A673 (cell line): ENCODE measurements around the gene ST8SIA1. TPM values are rescaled to one million over a fixed set of nuclear protein-coding genes. Genes with fewer than 3 reads are reported as not detected.

Experiments used
- BruUV-seq: library from RNA; stranded (reverse); fragments of 400-500 nt; replicated peaks from 2 replicates; lab custom pipeline; 2021; lab: Mats Ljungman, UMichigan
- CTCF ChIA-PET: fragments of 300-600 bp; sonication (Branson Sonifier 250); formaldehyde crosslinking; loops from one replicate; lab custom pipeline; 2022; ENCODE audit warnings: antibody characterized with exemption; lab: Charles Lee
- POLR2A ChIA-PET: fragments of 300-600 bp; sonication (Branson Sonifier 250); formaldehyde crosslinking; loops from one replicate; lab custom pipeline; 2022; ENCODE audit warnings: antibody characterized with exemption; ENCODE audit not compliant: low non-redundant PET; lab: Charles Lee
- DNase-seq: peaks from one replicate; pipeline ENCODE4 v3.0.0-alpha.2; 2015; ENCODE audit warnings: low spot score
- H3K27ac ChIP-seq: fragments of 200-600 bp; sonication (generic); 2 replicates; pipeline ENCODE4 v1.5.1; 2016; ENCODE audit warnings: mixed run types, low read depth, mild to moderate bottlenecking, mixed read lengths, antibody characterized with exemption, low read length; ENCODE audit not compliant: poor library complexity, severe bottlenecking
- H3K27me3 ChIP-seq: fragments of 200-600 bp; sonication (generic); replicated peaks from 2 replicates; pipeline ENCODE4 v1.6.1; 2017; ENCODE audit warnings: mixed run types, low read depth, mild to moderate bottlenecking, mixed read lengths, antibody characterized with exemption, low read length; ENCODE audit not compliant: insufficient read depth, poor library complexity
- H3K36me3 ChIP-seq: fragments of 200-600 bp; sonication (generic); 2 replicates; pipeline ENCODE4 v1.6.1; 2016; ENCODE audit warnings: mixed run types, mild to moderate bottlenecking, mixed read lengths, antibody characterized with exemption, low read length; ENCODE audit not compliant: insufficient read depth, poor library complexity, severe bottlenecking
- H3K4me1 ChIP-seq: fragments of 200-600 bp; sonication (generic); 2 replicates; pipeline ENCODE4 v1.6.1; 2017; ENCODE audit warnings: mixed run types, mild to moderate bottlenecking, mixed read lengths, antibody characterized with exemption, low read length; ENCODE audit not compliant: insufficient read depth, poor library complexity, severe bottlenecking
- H3K4me3 ChIP-seq: fragments of 200-600 bp; sonication (generic); 2 replicates; pipeline ENCODE4 v1.5.1; 2016; ENCODE audit warnings: low read depth, mixed run types, mild to moderate bottlenecking, mixed read lengths, low read length; ENCODE audit not compliant: poor library complexity, severe bottlenecking
- H3K9me3 ChIP-seq: fragments of 200-600 bp; sonication (generic); 2 replicates; pipeline ENCODE4 v1.6.1; 2016; ENCODE audit warnings: mixed run types, low read depth, mild to moderate bottlenecking, mixed read lengths, antibody characterized with exemption, low read length; ENCODE audit not compliant: poor library complexity, severe bottlenecking
- EZH2 ChIP-seq: fragments of 200-600 bp; sonication (generic); IDR thresholded peaks from 2 replicates; pipeline ENCODE4 v1.6.1; 2017; ENCODE audit warnings: borderline replicate concordance, low read depth, mild to moderate bottlenecking, mixed read lengths, antibody characterized with exemption, low read length; ENCODE audit not compliant: poor library complexity, severe bottlenecking
- intact Hi-C: fragments of 100-400 bp; cut with micrococcal nuclease; formaldehyde crosslinking; loops from one replicate; pipeline ENCODE4 v1.10.0; 2022; ENCODE audit not compliant: unreplicated experiment
- total RNA-seq: library from RNA; stranded (reverse); gene quantifications from 2 replicates; pipeline ENCODE4 v1.2.3, GENCODE V29; 2021
- TF ChIP-seq, protein P1 (sequence below): fragments of 300-800, 200-600 bp; sonication (generic); conservative IDR thresholded peaks from 2 replicates; pipeline ENCODE4 v1.5.1; 2017; ENCODE audit warnings: low read depth, mild to moderate bottlenecking, antibody characterized with exemption, low read length, moderate library complexity, mixed read lengths

Gene ST8SIA1
- total RNA-seq, 1 experiment from 2014 or later: 0.28 TPM

GRCh38 chr12:22322091-22322490 lies 12.4 kb downstream of the ST8SIA1 start:
- Histone ChIP-seq H3K36me3 (no peaks in the 10 kb centered on the region), H3K27me3 (no peaks in the 10 kb centered on the region), H3K4me3 (no peak overlapping the region), H3K9me3 (no peaks in the 10 kb centered on the region), H3K27ac (no peak overlapping the region), H3K4me1 (no peaks in the 10 kb centered on the region)
- no peak for DNase-seq
- POLR2A ChIA-PET: no interaction called here
- intact Hi-C loops: no loop called here
- CTCF ChIA-PET: no interaction called here
- no TSS peak for BruUV-seq
- TF ChIP-seq, protein P1, sequence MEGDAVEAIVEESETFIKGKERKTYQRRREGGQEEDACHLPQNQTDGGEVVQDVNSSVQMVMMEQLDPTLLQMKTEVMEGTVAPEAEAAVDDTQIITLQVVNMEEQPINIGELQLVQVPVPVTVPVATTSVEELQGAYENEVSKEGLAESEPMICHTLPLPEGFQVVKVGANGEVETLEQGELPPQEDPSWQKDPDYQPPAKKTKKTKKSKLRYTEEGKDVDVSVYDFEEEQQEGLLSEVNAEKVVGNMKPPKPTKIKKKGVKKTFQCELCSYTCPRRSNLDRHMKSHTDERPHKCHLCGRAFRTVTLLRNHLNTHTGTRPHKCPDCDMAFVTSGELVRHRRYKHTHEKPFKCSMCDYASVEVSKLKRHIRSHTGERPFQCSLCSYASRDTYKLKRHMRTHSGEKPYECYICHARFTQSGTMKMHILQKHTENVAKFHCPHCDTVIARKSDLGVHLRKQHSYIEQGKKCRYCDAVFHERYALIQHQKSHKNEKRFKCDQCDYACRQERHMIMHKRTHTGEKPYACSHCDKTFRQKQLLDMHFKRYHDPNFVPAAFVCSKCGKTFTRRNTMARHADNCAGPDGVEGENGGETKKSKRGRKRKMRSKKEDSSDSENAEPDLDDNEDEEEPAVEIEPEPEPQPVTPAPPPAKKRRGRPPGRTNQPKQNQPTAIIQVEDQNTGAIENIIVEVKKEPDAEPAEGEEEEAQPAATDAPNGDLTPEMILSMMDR: no peak
- no peak for TF ChIP-seq EZH2

DNA sequence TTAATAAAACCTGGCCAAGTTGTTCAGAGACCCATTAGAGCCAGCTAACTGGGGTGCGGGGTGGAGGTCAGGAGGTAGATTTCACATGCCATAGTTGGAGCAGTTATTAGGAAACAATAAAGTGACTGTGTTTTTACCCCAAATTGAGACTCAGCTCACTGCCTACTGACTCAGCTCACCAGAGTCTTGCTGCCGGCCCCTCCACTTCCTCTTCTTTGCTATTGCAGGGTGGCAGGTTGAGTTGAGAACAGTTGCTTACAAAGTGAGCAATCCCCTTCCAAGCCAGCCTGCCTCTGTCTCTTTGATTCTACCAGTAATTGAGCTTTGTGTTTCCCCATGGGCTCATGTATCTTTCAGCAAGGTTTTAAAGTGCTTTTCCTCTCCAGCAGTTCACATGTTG lies 12.9 kb downstream of the ST8SIA1 start:
- intact Hi-C loops: no loop called here
- no peak for DNase-seq
- ChIA-PET CTCF (no interaction called here), POLR2A (no interaction called here)
- no peaks in the 10 kb centered on the region for H3K36me3 ChIP-seq
- TF ChIP-seq, protein P1: no peak
- no peak for TF ChIP-seq EZH2
- no peaks in the 10 kb centered on the region for H3K9me3 ChIP-seq
- no peaks in the 10 kb centered on the region for H3K4me1 ChIP-seq
- H3K27ac ChIP-seq: no peak overlapping the region
- no peak overlapping the region for H3K4me3 ChIP-seq
- BruUV-seq: no TSS peak
- no peaks in the 10 kb centered on the region for H3K27me3 ChIP-seq

DNA sequence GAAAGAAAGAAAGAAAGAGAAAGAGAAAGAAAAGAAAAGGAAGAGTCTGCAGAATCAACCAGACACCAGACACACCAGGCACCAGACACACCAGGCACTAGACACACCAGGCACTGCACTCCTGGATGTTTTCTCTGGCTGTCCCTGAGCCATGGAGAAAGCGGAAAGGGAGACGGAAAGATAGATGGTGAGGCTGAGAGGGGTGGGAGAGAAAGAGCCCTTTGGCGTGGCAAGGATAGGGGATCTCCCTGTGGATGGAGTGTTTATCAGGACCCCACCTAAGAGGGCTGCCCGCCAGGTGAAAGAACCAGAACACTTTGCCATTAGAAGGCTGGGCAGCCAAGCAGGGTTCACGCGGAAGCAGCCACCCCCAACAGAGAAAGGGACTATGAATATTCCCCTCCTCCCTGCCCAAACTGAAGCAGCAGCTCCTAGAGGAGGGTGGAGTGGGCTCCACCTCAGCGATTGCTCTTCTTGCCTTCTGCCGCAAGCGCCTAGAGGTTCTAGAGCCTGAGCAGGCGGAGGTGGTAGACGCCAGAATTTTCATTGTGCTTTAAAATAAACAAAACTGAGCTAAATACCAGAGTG lies 13.4 kb downstream of the ST8SIA1 start:
- no peaks in the 10 kb centered on the region for H3K9me3 ChIP-seq
- H3K36me3 ChIP-seq: no peaks in the 10 kb centered on the region
- H3K4me1 ChIP-seq: no peaks in the 10 kb centered on the region
- intact Hi-C loops: no loop called here
- CTCF ChIA-PET: no interaction called here
- H3K27ac ChIP-seq: no peak overlapping the region
- no TSS peak for BruUV-seq
- no peaks in the 10 kb centered on the region for H3K27me3 ChIP-seq
- no peak overlapping the region for H3K4me3 ChIP-seq
- no peak for TF ChIP-seq EZH2
- TF ChIP-seq, protein P1: no peak
- DNase-seq: no peak
- POLR2A ChIA-PET: no interaction called here
